Measurements from ENCODE around the gene CD70. TPM values are rescaled to one million over a fixed set of nuclear protein-coding genes. Genes with fewer than 3 reads are reported as not detected.
"Not testable (repeated sequence)": the region's sequence is repeated elsewhere in the genome, so short reads cannot be mapped to it uniquely, and the experiment has no call there.

Gene CD70
- polyA plus RNA-seq, 1 donor (not counting 4 experiments of a cell fraction or from before 2014, with no cell fraction given) = 0.22 TPM

- H3K36me3 ChIP-seq (ENCODE audit: control insufficient read depth in 2 of 2, extremely low read depth in 1 of 2, insufficient read depth in 2 of 2, low read length in 2 of 2); H3K4me2 ChIP-seq (ENCODE audit: control insufficient read depth, extremely low read depth, insufficient read depth, low read depth, low read length); dilution Hi-C loops (cut with MboI; ENCODE audit: extremely low pct_ligation_motif_present, low sequenced_read_pairs); H3K27me3 ChIP-seq (ENCODE audit: control insufficient read depth, extremely low read depth, insufficient read depth, low read length); H4K20me1 ChIP-seq (ENCODE audit: control insufficient read depth, extremely low read depth, insufficient read depth, low read length); H3K79me2 ChIP-seq (ENCODE audit: control insufficient read depth, insufficient read depth, low read length); H2AFZ ChIP-seq (ENCODE audit: control insufficient read depth, low read length); DNase-seq (ENCODE audit: low read depth, low spot score); H3K9ac ChIP-seq (ENCODE audit: control insufficient read depth, extremely low read depth, insufficient read depth, low read length); H3K27ac ChIP-seq (ENCODE audit: control insufficient read depth, insufficient read depth, low read length); H3K9me3 ChIP-seq (ENCODE audit: control insufficient read depth, low read depth, low read length); H3K9me1 ChIP-seq (ENCODE audit: control insufficient read depth, extremely low read depth, insufficient read depth, low read length); FAIRE-seq; H3K4me1 ChIP-seq (ENCODE audit: control insufficient read depth, extremely low read depth, insufficient read depth, low read length); H3K4me3 ChIP-seq (ENCODE audit: control insufficient read depth in 2 of 3, extremely low read depth in 1 of 3, insufficient read depth in 2 of 3, low read depth in 1 of 3, low read length in 3 of 3): not testable (repeated sequence)
Measured at GRCh38 chr19:6600951-6601536, 10.1 kb upstream of the CD70 start.

- H3K36me3 ChIP-seq (ENCODE audit: control insufficient read depth in 2 of 2, extremely low read depth in 1 of 2, insufficient read depth in 2 of 2, low read length in 2 of 2) = no peaks in the 10 kb centered on the region
- H3K27ac ChIP-seq (ENCODE audit: control insufficient read depth, insufficient read depth, low read length) = no peak overlapping the region
- H3K4me3 ChIP-seq (ENCODE audit: control insufficient read depth in 2 of 3, extremely low read depth in 1 of 3, insufficient read depth in 2 of 3, low read depth in 1 of 3, low read length in 3 of 3) = no peak overlapping the region
- H3K9ac ChIP-seq (ENCODE audit: control insufficient read depth, extremely low read depth, insufficient read depth, low read length) = no peak overlapping the region
- DNase-seq (ENCODE audit: low read depth, low spot score) (no peak), FAIRE-seq (no peak)
- no peaks in the 10 kb centered on the region for H3K79me2 ChIP-seq (ENCODE audit: control insufficient read depth, insufficient read depth, low read length)
- no peak for TF ChIP-seq EZH2 (IDR thresholded peaks at IDR 0.05; ENCODE audit: low read length)
- TF ChIP-seq CTCF (optimal IDR thresholded peaks at IDR 0.05 in 1 of 3, IDR thresholded peaks at IDR 0.05 in 1 of 3, conservative IDR thresholded peaks at IDR 0.05 in 1 of 3; ENCODE audit: extremely low read depth in 1 of 3, insufficient read depth in 2 of 3, low read length in 3 of 3) = no peak
- H3K4me1 ChIP-seq (ENCODE audit: control insufficient read depth, extremely low read depth, insufficient read depth, low read length) = no peaks in the 10 kb centered on the region
- no peaks in the 10 kb centered on the region for H3K27me3 ChIP-seq (ENCODE audit: control insufficient read depth, extremely low read depth, insufficient read depth, low read length)
- H3K9me1 ChIP-seq (ENCODE audit: control insufficient read depth, extremely low read depth, insufficient read depth, low read length) = no peaks in the 10 kb centered on the region
- H2AFZ ChIP-seq (ENCODE audit: control insufficient read depth, low read length) = no peak overlapping the region
- H3K4me2 ChIP-seq (ENCODE audit: control insufficient read depth, extremely low read depth, insufficient read depth, low read depth, low read length) = no peak overlapping the region
- no peaks in the 10 kb centered on the region for H4K20me1 ChIP-seq (ENCODE audit: control insufficient read depth, extremely low read depth, insufficient read depth, low read length)
- dilution Hi-C loops (cut with MboI; ENCODE audit: extremely low pct_ligation_motif_present, low sequenced_read_pairs) = no loop called here
- H3K9me3 ChIP-seq (ENCODE audit: control insufficient read depth, low read depth, low read length) = no peaks in the 10 kb centered on the region
Measured at GRCh38 chr19:6599866-6600454, 9.0 kb upstream of the CD70 start.

GRCh38 chr19:6598254-6598892, 7.4 kb upstream of the CD70 start:
- H3K4me3 ChIP-seq (ENCODE audit: control insufficient read depth in 2 of 3, extremely low read depth in 1 of 3, insufficient read depth in 2 of 3, low read depth in 1 of 3, low read length in 3 of 3); H3K4me2 ChIP-seq (ENCODE audit: control insufficient read depth, extremely low read depth, insufficient read depth, low read depth, low read length); H3K9ac ChIP-seq (ENCODE audit: control insufficient read depth, extremely low read depth, insufficient read depth, low read length); FAIRE-seq; H4K20me1 ChIP-seq (ENCODE audit: control insufficient read depth, extremely low read depth, insufficient read depth, low read length); H3K36me3 ChIP-seq (ENCODE audit: control insufficient read depth in 2 of 2, extremely low read depth in 1 of 2, insufficient read depth in 2 of 2, low read length in 2 of 2); H3K27ac ChIP-seq (ENCODE audit: control insufficient read depth, insufficient read depth, low read length); H3K9me3 ChIP-seq (ENCODE audit: control insufficient read depth, low read depth, low read length); H3K27me3 ChIP-seq (ENCODE audit: control insufficient read depth, extremely low read depth, insufficient read depth, low read length); H2AFZ ChIP-seq (ENCODE audit: control insufficient read depth, low read length); H3K4me1 ChIP-seq (ENCODE audit: control insufficient read depth, extremely low read depth, insufficient read depth, low read length); dilution Hi-C loops (cut with MboI; ENCODE audit: extremely low pct_ligation_motif_present, low sequenced_read_pairs); H3K79me2 ChIP-seq (ENCODE audit: control insufficient read depth, insufficient read depth, low read length); H3K9me1 ChIP-seq (ENCODE audit: control insufficient read depth, extremely low read depth, insufficient read depth, low read length); DNase-seq (ENCODE audit: low read depth, low spot score): not testable (repeated sequence)

- FAIRE-seq; H2AFZ ChIP-seq (ENCODE audit: control insufficient read depth, low read length); H3K36me3 ChIP-seq (ENCODE audit: control insufficient read depth in 2 of 2, extremely low read depth in 1 of 2, insufficient read depth in 2 of 2, low read length in 2 of 2); H4K20me1 ChIP-seq (ENCODE audit: control insufficient read depth, extremely low read depth, insufficient read depth, low read length); H3K4me3 ChIP-seq (ENCODE audit: control insufficient read depth in 2 of 3, extremely low read depth in 1 of 3, insufficient read depth in 2 of 3, low read depth in 1 of 3, low read length in 3 of 3); H3K9me1 ChIP-seq (ENCODE audit: control insufficient read depth, extremely low read depth, insufficient read depth, low read length); H3K4me2 ChIP-seq (ENCODE audit: control insufficient read depth, extremely low read depth, insufficient read depth, low read depth, low read length); H3K27me3 ChIP-seq (ENCODE audit: control insufficient read depth, extremely low read depth, insufficient read depth, low read length); H3K79me2 ChIP-seq (ENCODE audit: control insufficient read depth, insufficient read depth, low read length); H3K4me1 ChIP-seq (ENCODE audit: control insufficient read depth, extremely low read depth, insufficient read depth, low read length); H3K9ac ChIP-seq (ENCODE audit: control insufficient read depth, extremely low read depth, insufficient read depth, low read length); H3K27ac ChIP-seq (ENCODE audit: control insufficient read depth, insufficient read depth, low read length); H3K9me3 ChIP-seq (ENCODE audit: control insufficient read depth, low read depth, low read length); dilution Hi-C loops (cut with MboI; ENCODE audit: extremely low pct_ligation_motif_present, low sequenced_read_pairs); DNase-seq (ENCODE audit: low read depth, low spot score): not testable (repeated sequence)
Measured at GRCh38 chr19:6597471-6598253, 6.7 kb upstream of the CD70 start.

All from keratinocyte (primary cell).